WTC11 (cell line): ENCODE measurements around the gene YDJC. TPM values are rescaled to one million over a fixed set of nuclear protein-coding genes. Genes with fewer than 3 reads are reported as not detected.
A peak's percentile ranks its signal among the peaks of the same experiment; 100 is the strongest.

Source experiments
- ATAC-seq: fragments of 200-7000 bp; cut with Tn5 transposase; 2 replicates; pipeline ENCODE4 v1.10.0; 2021; ENCODE audit warnings: mild to moderate bottlenecking, moderate library complexity
- CTCF ChIA-PET: fragments of 300-600 bp; sonication (Branson Sonifier 250); formaldehyde crosslinking; loops from one replicate; lab custom pipeline; 2021; ENCODE audit warnings: antibody characterized with exemption; lab: Charles Lee
- POLR2A ChIA-PET: fragments of 350-600 bp; sonication (Branson Sonifier 250); formaldehyde crosslinking; loops from one replicate; lab custom pipeline; 2021; ENCODE audit warnings: antibody characterized with exemption; lab: Charles Lee
- DNase-seq: peaks from one replicate; pipeline ENCODE4 v3.0.0; 2021; ENCODE audit warnings: low spot score
- H3K27ac Mint-ChIP-seq: 2 replicates; pipeline ENCODE4 v1.8.0; 2021; ENCODE audit warnings: mixed read lengths
- H3K27me3 Mint-ChIP-seq: 2 replicates; pipeline ENCODE4 v1.8.0; 2021; ENCODE audit warnings: low read depth, mild to moderate bottlenecking, moderate library complexity, mixed read lengths
- H3K36me3 Mint-ChIP-seq: 2 replicates; pipeline ENCODE4 v1.8.0; 2021; ENCODE audit warnings: mixed read lengths
- H3K4me1 Mint-ChIP-seq: 2 replicates; pipeline ENCODE4 v1.8.0; 2022; ENCODE audit warnings: mixed read lengths
- H3K4me3 Mint-ChIP-seq: 2 replicates; pipeline ENCODE4 v1.8.0; 2021; ENCODE audit warnings: mild to moderate bottlenecking, moderate library complexity, mixed read lengths
- H3K9me3 Mint-ChIP-seq: 2 replicates; pipeline ENCODE4 v1.8.0; 2021; ENCODE audit warnings: mixed read lengths
- ARID4B ChIP-seq: sonication (generic); formaldehyde crosslinking; IDR thresholded peaks from 2 replicates; pipeline ENCODE4 v1.8.0; 2023; ENCODE audit warnings: missing genetic modification reagents, mild to moderate bottlenecking, borderline replicate concordance
- ERG ChIP-seq: fragments of 250-450 bp; sonication (Bioruptor Pico); IDR thresholded peaks from 2 replicates; pipeline ENCODE4 v1.8.0; 2021; ENCODE audit warnings: mild to moderate bottlenecking
- FOXP4 ChIP-seq: sonication (generic); formaldehyde crosslinking; IDR thresholded peaks from 2 replicates; pipeline ENCODE4 v1.8.0; 2022; ENCODE audit warnings: mild to moderate bottlenecking, missing genetic modification reagents
- HMGA2 ChIP-seq: fragments of 250-450 bp; sonication (Bioruptor Pico); IDR thresholded peaks from 2 replicates; pipeline ENCODE4 v1.4.0; 2021; ENCODE audit warnings: mild to moderate bottlenecking, moderate library complexity
- IRF1 ChIP-seq: sonication (generic); formaldehyde crosslinking; IDR thresholded peaks from 2 replicates; pipeline ENCODE4 v1.8.0; 2023; ENCODE audit warnings: missing genetic modification reagents
- JAZF1 ChIP-seq: fragments of 250-450 bp; sonication (Bioruptor Pico); IDR thresholded peaks from 2 replicates; pipeline ENCODE4 v1.9.0; 2021; ENCODE audit warnings: moderate library complexity, mild to moderate bottlenecking, inconsistent platforms
- JUN ChIP-seq: sonication (generic); formaldehyde crosslinking; IDR thresholded peaks from 2 replicates; pipeline ENCODE4 v1.8.0; 2023; ENCODE audit warnings: mild to moderate bottlenecking, missing genetic modification reagents
- MLX ChIP-seq: sonication (generic); formaldehyde crosslinking; IDR thresholded peaks from 2 replicates; pipeline ENCODE4 v1.8.1; 2023; ENCODE audit warnings: mild to moderate bottlenecking, missing genetic modification reagents, moderate library complexity
- NR3C1 ChIP-seq: sonication (generic); formaldehyde crosslinking; conservative IDR thresholded peaks from 2 replicates; pipeline ENCODE4 v1.8.1; 2023; ENCODE audit warnings: low read depth, mild to moderate bottlenecking, missing genetic modification reagents
- PRRX2 ChIP-seq: fragments of 250-450 bp; sonication (Bioruptor Pico); IDR thresholded peaks from 2 replicates; pipeline ENCODE4 v1.8.0; 2021; ENCODE audit warnings: mild to moderate bottlenecking
- STAT6 ChIP-seq: sonication (generic); formaldehyde crosslinking; conservative IDR thresholded peaks from 2 replicates; pipeline ENCODE4 v1.8.1; 2023; ENCODE audit warnings: mild to moderate bottlenecking, low read depth, missing genetic modification reagents, moderate library complexity
- TCF7 ChIP-seq: sonication (generic); formaldehyde crosslinking; IDR thresholded peaks from 2 replicates; pipeline ENCODE4 v1.8.0; 2022; ENCODE audit warnings: mild to moderate bottlenecking, low read depth, missing genetic modification reagents, moderate library complexity
- TP53 ChIP-seq: sonication (generic); formaldehyde crosslinking; IDR thresholded peaks from 2 replicates; pipeline ENCODE4 v1.8.1; 2023; ENCODE audit warnings: mild to moderate bottlenecking, missing genetic modification reagents
- ZNF232 ChIP-seq: sonication (generic); formaldehyde crosslinking; IDR thresholded peaks from 2 replicates; pipeline ENCODE4 v1.8.0; 2022; ENCODE audit warnings: mild to moderate bottlenecking, missing genetic modification reagents
- total RNA-seq: library from RNA; stranded (reverse); gene quantifications from 3 replicates; pipeline ENCODE4 v1.2.3, GENCODE V29; 2021
- TF ChIP-seq, protein P1 (sequence below): sonication (generic); formaldehyde crosslinking; IDR thresholded peaks from 2 replicates; pipeline ENCODE4 v1.8.1; 2022; ENCODE audit warnings: mild to moderate bottlenecking, missing genetic modification reagents, moderate library complexity, borderline replicate concordance
- TF ChIP-seq, protein P2 (sequence below): sonication (generic); formaldehyde crosslinking; IDR thresholded peaks from 2 replicates; pipeline ENCODE4 v1.8.1; 2022; ENCODE audit warnings: low read depth, mild to moderate bottlenecking, moderate library complexity, missing genetic modification reagents, borderline replicate concordance

YDJC gene
- total RNA-seq, 1 experiment from 2014 or later = 39.8 TPM

DNA sequence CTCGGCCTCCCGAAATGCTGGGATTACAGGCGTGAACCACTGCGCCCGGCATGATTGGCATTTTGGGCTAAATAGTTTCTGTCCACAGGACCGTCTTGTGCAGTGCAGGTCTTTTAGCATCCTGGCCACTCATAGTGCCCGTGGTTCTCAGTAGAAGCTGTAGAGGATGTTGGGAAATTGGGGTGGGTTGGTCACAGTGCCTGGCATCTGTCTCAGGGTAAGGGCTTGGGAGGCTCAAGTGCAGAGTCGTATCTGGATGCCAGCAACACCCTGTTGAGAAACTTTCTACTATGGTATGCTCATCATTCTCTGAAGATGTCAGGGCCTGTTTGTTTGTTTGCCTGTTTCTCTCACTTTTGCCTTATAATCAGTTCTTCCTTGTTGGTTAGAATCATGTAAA is 40.4 kb downstream of the YDJC start:
- H3K27me3 Mint-ChIP-seq = no peaks in the 10 kb centered on the region; the same call in 1 of the 2 replicates
- no peak for ATAC-seq

GRCh38 chr22:21587803-21588611 is 41.8 kb downstream of the YDJC start:
- no peaks in the 10 kb centered on the region for H3K9me3 Mint-ChIP-seq
- ChIA-PET POLR2A (no interaction called here), CTCF (interaction anchor here (0.7 kb wide), 1 partner anchor 41 kb away, joined by 4 read pairs; no protein-coding TSS in a partner anchor)
- ATAC-seq = no peak
- H3K27me3 Mint-ChIP-seq = no peaks in the 10 kb centered on the region; the same call in 1 of the 2 replicates
- DNase-seq = no peak
- no peak overlapping the region for H3K4me3 Mint-ChIP-seq
- peaks cover 4% of the 10 kb centered on the region; the same call in 1 of the 2 replicates for H3K36me3 Mint-ChIP-seq
- TF ChIP-seq ERG (CRISPR knock-in tag) = no peak
- TF ChIP-seq ZNF232 (CRISPR knock-in tag) = no peak
- no peak for TF ChIP-seq ARID4B (CRISPR knock-in tag)
- TF ChIP-seq, protein P1, sequence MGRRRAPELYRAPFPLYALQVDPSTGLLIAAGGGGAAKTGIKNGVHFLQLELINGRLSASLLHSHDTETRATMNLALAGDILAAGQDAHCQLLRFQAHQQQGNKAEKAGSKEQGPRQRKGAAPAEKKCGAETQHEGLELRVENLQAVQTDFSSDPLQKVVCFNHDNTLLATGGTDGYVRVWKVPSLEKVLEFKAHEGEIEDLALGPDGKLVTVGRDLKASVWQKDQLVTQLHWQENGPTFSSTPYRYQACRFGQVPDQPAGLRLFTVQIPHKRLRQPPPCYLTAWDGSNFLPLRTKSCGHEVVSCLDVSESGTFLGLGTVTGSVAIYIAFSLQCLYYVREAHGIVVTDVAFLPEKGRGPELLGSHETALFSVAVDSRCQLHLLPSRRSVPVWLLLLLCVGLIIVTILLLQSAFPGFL (CRISPR knock-in tag) = no peak
- TF ChIP-seq STAT6 (CRISPR knock-in tag) = no peak
- TF ChIP-seq, protein P2, sequence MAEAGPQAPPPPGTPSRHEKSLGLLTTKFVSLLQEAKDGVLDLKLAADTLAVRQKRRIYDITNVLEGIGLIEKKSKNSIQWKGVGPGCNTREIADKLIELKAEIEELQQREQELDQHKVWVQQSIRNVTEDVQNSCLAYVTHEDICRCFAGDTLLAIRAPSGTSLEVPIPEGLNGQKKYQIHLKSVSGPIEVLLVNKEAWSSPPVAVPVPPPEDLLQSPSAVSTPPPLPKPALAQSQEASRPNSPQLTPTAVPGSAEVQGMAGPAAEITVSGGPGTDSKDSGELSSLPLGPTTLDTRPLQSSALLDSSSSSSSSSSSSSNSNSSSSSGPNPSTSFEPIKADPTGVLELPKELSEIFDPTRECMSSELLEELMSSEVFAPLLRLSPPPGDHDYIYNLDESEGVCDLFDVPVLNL (CRISPR knock-in tag) = no peak
- no peak for TF ChIP-seq FOXP4 (CRISPR knock-in tag)
- no peak for TF ChIP-seq TP53 (CRISPR knock-in tag)
- TF ChIP-seq JUN (CRISPR knock-in tag) = no peak
- no peak for TF ChIP-seq TCF7 (CRISPR knock-in tag)
- no peak for TF ChIP-seq IRF1 (CRISPR knock-in tag)
- no peak for TF ChIP-seq PRRX2
- no peak for TF ChIP-seq MLX (CRISPR knock-in tag)
- H3K27ac Mint-ChIP-seq = peak overlapping the region; percentile 51
- peaks cover 20% of the 10 kb centered on the region for H3K4me1 Mint-ChIP-seq

More for the DNA sequence above, 40.4 kb downstream of the YDJC start:
- H3K36me3 Mint-ChIP-seq = peaks cover 14% of the 10 kb centered on the region
- H3K4me3 Mint-ChIP-seq = no peak overlapping the region
- H3K9me3 Mint-ChIP-seq = no peaks in the 10 kb centered on the region
- TF ChIP-seq NR3C1 (CRISPR knock-in tag) (no peak), HMGA2 (no peak), JAZF1 (CRISPR knock-in tag) (no peak)
- CTCF ChIA-PET = interaction anchor here (0.6 kb wide), 1 partner anchor 8 kb away, joined by 3 read pairs; no protein-coding TSS in a partner anchor
- peak overlapping the region; percentile 61; the same call in 1 of the 2 replicates for H3K27ac Mint-ChIP-seq
- H3K4me1 Mint-ChIP-seq = peaks cover 18% of the 10 kb centered on the region
- POLR2A ChIA-PET = no interaction called here
- DNase-seq = no peak
